WERI-Rb-1 (cell line): ENCODE results near the gene INMT.

Experiments used
- DNase-seq: peaks from one replicate; pipeline ENCODE4 v3.0.0-alpha.2; 2020
- H3K27ac ChIP-seq: fragments of 250-450 bp; sonication (Bioruptor Pico); 2 replicates; pipeline ENCODE4 v1.5.1; 2020; ENCODE audit warnings: mild to moderate bottlenecking, moderate library complexity
- H3K27me3 ChIP-seq: fragments of 250-450 bp; sonication (Bioruptor Pico); 2 replicates; pipeline ENCODE4 v1.5.1; 2021; ENCODE audit warnings: mild to moderate bottlenecking, low read depth, moderate library complexity; ENCODE audit not compliant: insufficient read depth, severe bottlenecking
- H3K36me3 ChIP-seq: fragments of 250-450 bp; sonication (Bioruptor Pico); 2 replicates; pipeline ENCODE4 v1.5.1; 2020; ENCODE audit warnings: mild to moderate bottlenecking, moderate library complexity
- H3K4me3 ChIP-seq: 2 replicates; pipeline ENCODE4 v1.5.1; 2011; ENCODE audit warnings: low read depth, mild to moderate bottlenecking, control low read depth, low read length
- H3K9me3 ChIP-seq: fragments of 250-450 bp; sonication (Bioruptor Pico); 2 replicates; pipeline ENCODE4 v1.5.1; 2021; ENCODE audit warnings: mild to moderate bottlenecking, moderate library complexity; ENCODE audit not compliant: severe bottlenecking
- TF ChIP-seq, protein P1 (sequence below): IDR thresholded peaks from 2 replicates; pipeline ENCODE4 v1.5.1; 2011; ENCODE audit warnings: low read depth, mild to moderate bottlenecking, control low read depth, inconsistent platforms, low read length

The INMT gene

DNA sequence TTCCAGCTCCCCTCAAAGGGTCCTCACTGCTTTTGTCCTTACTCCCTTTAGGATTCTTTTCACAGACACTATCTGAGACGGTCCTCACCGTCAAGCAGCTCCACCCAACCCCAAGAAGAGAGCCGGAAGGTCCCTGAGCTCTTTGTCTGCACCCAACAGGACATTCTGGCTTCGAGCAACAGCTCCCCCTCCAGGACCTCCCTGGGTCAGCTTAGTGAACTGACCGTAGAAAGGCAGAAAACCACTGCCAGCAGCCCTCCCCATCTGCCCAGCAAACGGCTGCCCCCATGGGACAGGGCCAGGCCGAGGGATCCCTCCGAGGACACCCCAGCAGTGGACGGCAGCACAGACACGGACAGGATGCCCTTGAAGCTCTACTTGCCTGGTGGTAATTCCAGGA lies 39.2 kb downstream of the INMT start:
- TF ChIP-seq, protein P1, sequence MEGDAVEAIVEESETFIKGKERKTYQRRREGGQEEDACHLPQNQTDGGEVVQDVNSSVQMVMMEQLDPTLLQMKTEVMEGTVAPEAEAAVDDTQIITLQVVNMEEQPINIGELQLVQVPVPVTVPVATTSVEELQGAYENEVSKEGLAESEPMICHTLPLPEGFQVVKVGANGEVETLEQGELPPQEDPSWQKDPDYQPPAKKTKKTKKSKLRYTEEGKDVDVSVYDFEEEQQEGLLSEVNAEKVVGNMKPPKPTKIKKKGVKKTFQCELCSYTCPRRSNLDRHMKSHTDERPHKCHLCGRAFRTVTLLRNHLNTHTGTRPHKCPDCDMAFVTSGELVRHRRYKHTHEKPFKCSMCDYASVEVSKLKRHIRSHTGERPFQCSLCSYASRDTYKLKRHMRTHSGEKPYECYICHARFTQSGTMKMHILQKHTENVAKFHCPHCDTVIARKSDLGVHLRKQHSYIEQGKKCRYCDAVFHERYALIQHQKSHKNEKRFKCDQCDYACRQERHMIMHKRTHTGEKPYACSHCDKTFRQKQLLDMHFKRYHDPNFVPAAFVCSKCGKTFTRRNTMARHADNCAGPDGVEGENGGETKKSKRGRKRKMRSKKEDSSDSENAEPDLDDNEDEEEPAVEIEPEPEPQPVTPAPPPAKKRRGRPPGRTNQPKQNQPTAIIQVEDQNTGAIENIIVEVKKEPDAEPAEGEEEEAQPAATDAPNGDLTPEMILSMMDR: peak; percentile 69
- Histone ChIP-seq H3K9me3 (no peaks in the 10 kb centered on the region), H3K27ac (no peak overlapping the region), H3K36me3 (no peaks in the 10 kb centered on the region), H3K4me3 (no peak overlapping the region), H3K27me3 (no peaks in the 10 kb centered on the region)
- DNase-seq: peak; percentile 35

DNA sequence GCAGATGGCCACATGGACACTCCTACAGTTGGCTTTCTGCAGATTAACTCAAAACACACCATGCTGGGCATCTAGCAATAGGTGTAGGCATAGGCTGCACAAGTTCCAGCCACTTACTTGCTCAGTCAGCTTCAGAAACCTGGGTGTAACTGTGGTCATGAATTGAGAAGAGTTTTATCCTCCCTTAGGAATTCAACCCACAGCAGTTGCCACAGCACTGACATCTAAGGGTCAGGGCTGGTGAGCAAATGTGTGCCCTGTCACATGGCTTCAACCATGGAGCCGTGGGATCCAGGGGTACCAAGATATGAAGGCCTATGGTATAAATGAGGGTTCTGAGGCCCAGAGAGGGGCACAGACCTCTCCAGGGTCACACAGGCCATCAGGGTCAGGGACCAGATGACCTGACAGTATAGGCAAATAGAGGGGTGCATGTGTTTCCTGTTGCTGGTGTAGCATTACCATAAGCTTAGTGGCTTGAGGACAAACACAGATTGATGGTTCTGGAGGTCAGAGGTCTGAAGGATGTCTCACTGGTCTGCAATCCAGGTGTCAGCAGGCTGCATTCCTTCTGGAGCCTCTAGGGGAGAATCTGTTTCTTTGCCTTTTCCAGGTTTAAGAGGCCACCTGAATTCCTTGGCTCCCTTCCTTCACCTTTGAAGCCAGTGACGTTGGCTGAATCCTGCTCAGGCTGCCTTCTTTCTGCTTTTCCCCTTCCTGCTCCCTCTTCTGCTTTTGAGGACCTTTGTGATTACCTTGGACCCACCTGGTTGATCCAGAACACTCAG lies 43.4 kb downstream of the INMT start:
- Histone ChIP-seq H3K4me3 (no peak overlapping the region), H3K27me3 (no peaks in the 10 kb centered on the region), H3K36me3 (no peaks in the 10 kb centered on the region), H3K9me3 (no peaks in the 10 kb centered on the region), H3K27ac (no peak overlapping the region)
- DNase-seq: no peak
- TF ChIP-seq, protein P1: no peak

DNA sequence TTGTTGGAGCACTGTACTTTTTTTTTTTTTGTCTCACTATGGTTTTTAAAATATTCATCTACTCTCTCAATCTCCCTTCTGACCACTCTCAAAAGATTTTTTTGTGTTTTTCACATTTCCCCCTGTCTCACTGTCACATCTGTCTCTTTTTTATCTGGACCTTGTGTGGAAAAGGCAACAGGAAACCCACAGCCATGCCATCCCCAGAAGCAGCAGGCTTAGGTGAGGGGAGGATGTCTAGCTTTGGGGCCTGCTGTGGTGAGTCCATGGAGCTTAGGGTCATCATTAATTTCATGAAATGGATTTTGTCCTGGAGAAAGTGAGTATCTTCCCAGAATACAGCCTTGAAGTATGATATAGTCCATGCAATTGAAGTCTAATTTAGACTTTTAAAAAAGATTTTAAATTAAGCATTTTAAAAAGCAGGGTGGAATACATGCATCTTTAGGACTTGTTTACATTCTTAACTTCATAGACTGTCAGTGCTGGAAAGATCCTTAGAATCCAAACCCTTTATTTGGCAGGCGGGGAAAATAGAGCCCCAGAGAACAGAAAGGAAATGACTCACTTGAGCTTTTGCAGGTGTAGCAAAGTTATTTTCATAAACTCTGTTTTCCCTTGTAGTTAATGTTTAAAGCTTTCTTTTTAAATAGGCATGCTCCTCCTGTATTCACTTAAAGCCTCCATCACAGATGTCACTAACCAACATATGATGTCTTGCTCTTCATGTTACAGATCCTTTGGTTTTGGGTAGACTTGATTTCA lies 44.4 kb downstream of the INMT start:
- Histone ChIP-seq H3K27ac (no peak overlapping the region), H3K4me3 (no peak overlapping the region), H3K27me3 (no peaks in the 10 kb centered on the region), H3K36me3 (no peaks in the 10 kb centered on the region), H3K9me3 (no peaks in the 10 kb centered on the region)
- TF ChIP-seq, protein P1: no peak
- DNase-seq: no peak

DNA sequence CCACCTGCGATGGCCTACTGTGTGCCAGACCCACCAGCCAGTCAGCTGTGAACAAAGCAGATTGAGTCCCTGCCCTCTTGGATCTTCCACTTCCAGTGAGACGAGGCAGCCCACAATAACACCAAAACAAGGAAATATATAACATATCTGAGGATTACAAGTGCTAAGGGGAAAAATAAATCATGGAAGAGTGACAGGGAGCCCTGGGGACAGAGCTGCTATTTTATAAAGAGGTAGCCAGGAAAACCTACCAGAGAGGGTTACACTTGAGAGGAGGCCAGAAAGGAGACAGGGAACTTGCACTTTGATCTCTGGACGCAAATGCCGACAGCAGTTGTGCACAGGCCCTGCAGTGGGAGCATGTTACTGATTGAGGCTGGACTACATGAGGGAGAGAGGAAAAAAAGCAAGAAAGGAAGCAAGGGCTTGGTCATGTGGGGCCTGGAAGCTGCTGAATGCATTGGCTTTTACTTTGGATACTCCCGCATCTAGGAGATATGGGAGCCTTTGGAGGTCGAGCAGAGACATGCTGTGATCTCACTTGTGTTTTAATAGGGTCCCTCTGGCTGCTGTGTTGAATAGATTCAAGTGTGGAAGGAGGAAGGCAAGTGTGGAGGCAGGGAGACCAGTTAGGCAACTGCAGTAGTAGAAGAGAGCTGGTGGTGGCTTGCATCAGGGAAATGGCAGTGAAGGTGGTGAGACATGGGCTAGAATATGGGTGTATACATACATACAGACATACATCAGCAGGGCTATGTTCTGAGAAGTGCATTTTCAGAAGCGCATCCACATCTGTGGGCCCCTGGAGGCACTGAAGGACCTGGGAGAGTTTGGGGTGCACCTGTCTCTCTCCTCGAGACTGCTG lies 45.5 kb downstream of the INMT start:
- Histone ChIP-seq H3K9me3 (no peaks in the 10 kb centered on the region), H3K36me3 (no peaks in the 10 kb centered on the region)

More for the DNA sequence above, 45.5 kb downstream of the INMT start:
- H3K27ac ChIP-seq: no peak overlapping the region
- no peaks in the 10 kb centered on the region for H3K27me3 ChIP-seq
- no peak overlapping the region for H3K4me3 ChIP-seq
- TF ChIP-seq, protein P1: no peak
- DNase-seq: no peak
